Upper lobe of left lung (tissue), 6 donors: ENCODE results near the gene LTBR. TPM values are rescaled to one million over a fixed set of nuclear protein-coding genes. Genes with fewer than 3 reads are reported as not detected.

Source experiments
- ATAC-seq, 2 donors: fragments of 200-7000 bp; cut with Tn5 transposase; one replicate each; pipeline ENCODE4 v1.9.1; 2022; ENCODE audit warnings: mild to moderate bottlenecking in 2 of 2, moderate library complexity in 2 of 2; ENCODE audit not compliant: low FRiP score in 2 of 2
- DNase-seq, 2 donors: peaks; one replicate each; pipeline ENCODE4 v3.0.0-alpha.2; 2019 to 2020
- H3K27ac ChIP-seq, 4 donors: fragments of 200-600 bp; sonication (generic); one replicate each; pipeline ENCODE4 v1.5.1; 2016 to 2019
- H3K27me3 ChIP-seq, 4 donors: fragments of 200-600 bp; sonication (generic); one replicate each; pipeline ENCODE4 v1.5.1; 2017 to 2019
- H3K36me3 ChIP-seq, 4 donors: fragments of 200-600 bp; sonication (generic); one replicate each; pipeline ENCODE4 v1.5.1; 2016 to 2019
- H3K4me1 ChIP-seq, 4 donors: fragments of 200-600 bp; sonication (generic); one replicate each; pipeline ENCODE4 v1.5.1; 2018 to 2019
- H3K4me3 ChIP-seq, 4 donors: fragments of 200-600 bp; sonication (generic); one replicate each; pipeline ENCODE4 v1.5.1; 2017 to 2019; ENCODE audit warnings: mild to moderate bottlenecking in 2 of 4, moderate library complexity in 1 of 4
- H3K9me3 ChIP-seq, 4 donors: fragments of 200-600 bp; sonication (generic); one replicate each; pipeline ENCODE4 v1.5.1; 2018 to 2019
- EP300 ChIP-seq, 4 donors: sonication (generic); formaldehyde crosslinking; IDR thresholded peaks; one replicate each; pipeline ENCODE4 v1.5.1; 2017; ENCODE audit warnings: antibody characterized with exemption in 4 of 4, control low read depth in 2 of 4
- POLR2AphosphoS5 ChIP-seq, 2 donors: sonication (generic); formaldehyde crosslinking; IDR thresholded peaks; one replicate each; pipeline ENCODE4 v1.5.1; 2017; ENCODE audit warnings: antibody characterized with exemption in 2 of 2
- WGBS, 2 donors: methylation state at CpG; one replicate each; pipeline ENCODE4 v1.1.5; 2017 to 2018; 5-methylcytosine and 5-hydroxymethylcytosine counted together
- small RNA-seq, 4 donors: library from RNA; depleted of rRNA; stranded (forward); fragments of <200 nt; gene quantifications; one replicate each; pipeline ENCODE3, GENCODE V24; 2016
- total RNA-seq, 6 donors: library from RNA; depleted of rRNA in 4 of 6; stranded (reverse); fragments of >200 nt in 4 of 6; gene quantifications; one replicate each; pipeline versions ENCODE4 v1.1.0 to v1.2.1, GENCODE V29; 2016 to 2021
- TF ChIP-seq, protein P1 (sequence below), 6 experiments: fragments of 450-650 bp in 4 of 6; fragments of 200-600 bp in 2 of 6; sonication (generic) in 2 of 6; IDR thresholded peaks; one replicate each; pipeline ENCODE4 v1.5.1; 2016 to 2019; ENCODE audit warnings: antibody characterized with exemption in 6 of 6
- donor health status: DM: no; HTN: no; CAD: no; lungs with moderate emphysema.
- donor health status: DM: no; HTN: yes; CAD: no; lungs with severe emphysema.

Gene LTBR
- total RNA-seq, 6 donors from 2014 or later = 84.9 to 207 (median 150) TPM

- no peak for TF ChIP-seq EP300 (IDR thresholded peaks at IDR 0.05)
- TF ChIP-seq, protein P1, sequence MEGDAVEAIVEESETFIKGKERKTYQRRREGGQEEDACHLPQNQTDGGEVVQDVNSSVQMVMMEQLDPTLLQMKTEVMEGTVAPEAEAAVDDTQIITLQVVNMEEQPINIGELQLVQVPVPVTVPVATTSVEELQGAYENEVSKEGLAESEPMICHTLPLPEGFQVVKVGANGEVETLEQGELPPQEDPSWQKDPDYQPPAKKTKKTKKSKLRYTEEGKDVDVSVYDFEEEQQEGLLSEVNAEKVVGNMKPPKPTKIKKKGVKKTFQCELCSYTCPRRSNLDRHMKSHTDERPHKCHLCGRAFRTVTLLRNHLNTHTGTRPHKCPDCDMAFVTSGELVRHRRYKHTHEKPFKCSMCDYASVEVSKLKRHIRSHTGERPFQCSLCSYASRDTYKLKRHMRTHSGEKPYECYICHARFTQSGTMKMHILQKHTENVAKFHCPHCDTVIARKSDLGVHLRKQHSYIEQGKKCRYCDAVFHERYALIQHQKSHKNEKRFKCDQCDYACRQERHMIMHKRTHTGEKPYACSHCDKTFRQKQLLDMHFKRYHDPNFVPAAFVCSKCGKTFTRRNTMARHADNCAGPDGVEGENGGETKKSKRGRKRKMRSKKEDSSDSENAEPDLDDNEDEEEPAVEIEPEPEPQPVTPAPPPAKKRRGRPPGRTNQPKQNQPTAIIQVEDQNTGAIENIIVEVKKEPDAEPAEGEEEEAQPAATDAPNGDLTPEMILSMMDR (IDR thresholded peaks at IDR 0.05) = no peak
- TF ChIP-seq POLR2AphosphoS5 (IDR thresholded peaks at IDR 0.05) = no peak
- no peaks in the 10 kb centered on the region for H3K4me1 ChIP-seq
- 29 to 33% methylated on average over 1 of the region's 1 CpG for WGBS, 2 donors
- H3K36me3 ChIP-seq = no peaks in the 10 kb centered on the region
- ATAC-seq (no peak), DNase-seq (no peak)
- H3K27ac ChIP-seq = no peak overlapping the region
- no peaks in the 10 kb centered on the region for H3K27me3 ChIP-seq
- H3K9me3 ChIP-seq = no peaks in the 10 kb centered on the region
- H3K4me3 ChIP-seq = no peak overlapping the region
Observed at GRCh38 chr12:6440391-6440790, 56.4 kb downstream of the LTBR start.

Small RNA genes within 50 kb of the gene (small RNA-seq; reads per million reads assigned to genes)
- gene RN7SL391P = 0 to 0.20 (median 0) reads per million in 4 donors

Other genes with a start within 250 kb of the LTBR start
- 100 to 1,000 TPM in 5 of 6 donors, 10 to 100 TPM in 1; 96.4 to 716 (median 484) TPM for gene CD9, start 183.8 kb upstream of the LTBR start, total RNA-seq
- 1 to 10 TPM in 5 of 6 donors, not detected in 1; 1.1 to 4.8 (median 2.1) TPM for gene PLEKHG6, start 73.5 kb upstream of the LTBR start, total RNA-seq
- 100 to 1,000 TPM; 140 to 425 (median 202) TPM for gene TNFRSF1A, start 42.1 kb upstream of the LTBR start, total RNA-seq
- 100 to 1,000 TPM; 153 to 594 (median 346) TPM for gene SCNN1A, start 8.6 kb upstream of the LTBR start, total RNA-seq
- 1 to 10 TPM in 5 of 6 donors, not detected in 1; 1.0 to 8.8 (median 3.3) TPM for gene CD27, start 60.8 kb downstream of the LTBR start, total RNA-seq
- 10 to 100 TPM; 32.6 to 71.5 (median 46.9) TPM for gene TAPBPL, start 67.9 kb downstream of the LTBR start, total RNA-seq
- 10 to 100 TPM in 2 of 6 donors, 1 to 10 TPM in 4; 4.6 to 25.1 (median 7.1) TPM for gene VAMP1, start 86.5 kb downstream of the LTBR start, total RNA-seq
- gene MRPL51, start 109.1 kb downstream of the LTBR start, total RNA-seq = 100 to 1,000 TPM in 2 of 6 donors, 10 to 100 TPM in 4; 40.1 to 125 (median 67.2) TPM
- gene NCAPD2, start 109.9 kb downstream of the LTBR start, total RNA-seq = 10 to 100 TPM; 15.4 to 43.0 (median 25.5) TPM
- gene GAPDH, start 150.4 kb downstream of the LTBR start, total RNA-seq = 1,000 to 10,000 TPM in 3 of 6 donors, 100 to 1,000 TPM in 3; 442 to 1,402 (median 931) TPM
- 100 to 1,000 TPM in 1 of 6 donors, 10 to 100 TPM in 5; 13.3 to 108 (median 32.0) TPM for gene IFFO1, start 171.9 kb downstream of the LTBR start, total RNA-seq
- gene NOP2, start 184.1 kb downstream of the LTBR start, total RNA-seq = 10 to 100 TPM; 19.4 to 49.2 (median 36.6) TPM
- gene CHD4, start 223.2 kb downstream of the LTBR start, total RNA-seq = 100 to 1,000 TPM; 165 to 267 (median 178) TPM